ENCODE results near the gene TRPC4. TPM values are rescaled to one million over a fixed set of nuclear protein-coding genes. Genes with fewer than 3 reads are reported as not detected.

The TRPC4 gene
- total RNA-seq, 1 experiment from 2014 or later: not detected

GRCh38 chr13:37886879-37887278, 17.3 kb upstream of the TRPC4 start:
- CTCF ChIA-PET: interaction anchor here (1.6 kb wide), 1 partner anchor 19 kb away, joined by 4 read pairs; no protein-coding TSS in a partner anchor
- H3K4me1 Mint-ChIP-seq (ENCODE audit: insufficient read depth, unreplicated experiment): no peaks in the 10 kb centered on the region
- no peaks in the 10 kb centered on the region for H3K27me3 Mint-ChIP-seq (ENCODE audit: insufficient read depth, unreplicated experiment)
- no peak overlapping the region for H3K4me3 Mint-ChIP-seq (ENCODE audit: unreplicated experiment)
- no peak for TF ChIP-seq CTCF (IDR thresholded peaks at IDR 0.05; ENCODE audit: unreplicated experiment)
- no peak overlapping the region for H3K27ac Mint-ChIP-seq (ENCODE audit: low read depth, unreplicated experiment)
- intact Hi-C loops (cut with micrococcal nuclease): no loop called here
- H3K9me3 Mint-ChIP-seq (ENCODE audit: unreplicated experiment): no peaks in the 10 kb centered on the region
- no peak for DNase-seq (ENCODE audit: unreplicated experiment)
- no TSS peak for BruUV-seq (replicated peaks)
- POLR2A ChIA-PET: no interaction called here
- H3K36me3 Mint-ChIP-seq (ENCODE audit: insufficient read depth, unreplicated experiment): no peaks in the 10 kb centered on the region

- no peak overlapping the region for H3K27ac Mint-ChIP-seq (ENCODE audit: low read depth, unreplicated experiment)
- no peak overlapping the region for H3K4me3 Mint-ChIP-seq (ENCODE audit: unreplicated experiment)
- no peak for DNase-seq (ENCODE audit: unreplicated experiment)
- no peaks in the 10 kb centered on the region for H3K4me1 Mint-ChIP-seq (ENCODE audit: insufficient read depth, unreplicated experiment)
- intact Hi-C loops (cut with micrococcal nuclease): no loop called here
- no peaks in the 10 kb centered on the region for H3K36me3 Mint-ChIP-seq (ENCODE audit: insufficient read depth, unreplicated experiment)
- no peaks in the 10 kb centered on the region for H3K27me3 Mint-ChIP-seq (ENCODE audit: insufficient read depth, unreplicated experiment)
- no peaks in the 10 kb centered on the region for H3K9me3 Mint-ChIP-seq (ENCODE audit: unreplicated experiment)
- CTCF ChIA-PET: interaction anchor here (0.7 kb wide), 1 partner anchor 1036 kb away, joined by 3 read pairs; no protein-coding TSS in a partner anchor
- BruUV-seq (replicated peaks): no TSS peak
- POLR2A ChIA-PET: no interaction called here
- TF ChIP-seq CTCF (IDR thresholded peaks at IDR 0.05; ENCODE audit: unreplicated experiment): no peak
Measured at GRCh38 chr13:37884674-37885073, 15.1 kb upstream of the TRPC4 start.

GRCh38 chr13:37884026-37884425, 14.5 kb upstream of the TRPC4 start:
- no peaks in the 10 kb centered on the region for H3K27me3 Mint-ChIP-seq (ENCODE audit: insufficient read depth, unreplicated experiment)
- no TSS peak for BruUV-seq (replicated peaks)
- ChIA-PET POLR2A (interaction anchor here (1.0 kb wide), 1 partner anchor 20 kb away, joined by 5 read pairs; no protein-coding TSS in a partner anchor), CTCF (no interaction called here)
- no peak overlapping the region for H3K27ac Mint-ChIP-seq (ENCODE audit: low read depth, unreplicated experiment)
- no peak for TF ChIP-seq CTCF (IDR thresholded peaks at IDR 0.05; ENCODE audit: unreplicated experiment)
- H3K4me1 Mint-ChIP-seq (ENCODE audit: insufficient read depth, unreplicated experiment): no peaks in the 10 kb centered on the region
- no peaks in the 10 kb centered on the region for H3K36me3 Mint-ChIP-seq (ENCODE audit: insufficient read depth, unreplicated experiment)
- no peaks in the 10 kb centered on the region for H3K9me3 Mint-ChIP-seq (ENCODE audit: unreplicated experiment)
- DNase-seq (ENCODE audit: unreplicated experiment): no peak
- no peak overlapping the region for H3K4me3 Mint-ChIP-seq (ENCODE audit: unreplicated experiment)
- intact Hi-C loops (cut with micrococcal nuclease): no loop called here

- POLR2A ChIA-PET: interaction anchor here (1.2 kb wide), 1 partner anchor 10 kb away, joined by 4 read pairs; no protein-coding TSS in a partner anchor
- Mint-ChIP-seq H3K9me3 (ENCODE audit: unreplicated experiment) (no peaks in the 10 kb centered on the region), H3K4me1 (ENCODE audit: insufficient read depth, unreplicated experiment) (no peaks in the 10 kb centered on the region), H3K27me3 (ENCODE audit: insufficient read depth, unreplicated experiment) (no peaks in the 10 kb centered on the region), H3K36me3 (ENCODE audit: insufficient read depth, unreplicated experiment) (no peaks in the 10 kb centered on the region), H3K27ac (ENCODE audit: low read depth, unreplicated experiment) (no peak overlapping the region), H3K4me3 (ENCODE audit: unreplicated experiment) (no peak overlapping the region)
- DNase-seq (ENCODE audit: unreplicated experiment): no peak
- TF ChIP-seq CTCF (IDR thresholded peaks at IDR 0.05; ENCODE audit: unreplicated experiment): no peak
- BruUV-seq (replicated peaks): no TSS peak
- CTCF ChIA-PET: no interaction called here
- intact Hi-C loops (cut with micrococcal nuclease): no loop called here
Measured at GRCh38 chr13:37878921-37879320, 9.3 kb upstream of the TRPC4 start.
